HEK293 (cell line): ENCODE data around the gene CAPN8.

ENCODE experiments used
- MZF1 ChIP-seq: fragments of 450-650 bp; formaldehyde crosslinking; IDR thresholded peaks from 2 replicates; pipeline ENCODE4 v1.5.1; 2017; ENCODE audit warnings: missing biosample characterization, missing genetic modification characterization, borderline replicate concordance
- OSR2 ChIP-seq: fragments of 450-650 bp; formaldehyde crosslinking; IDR thresholded peaks from 2 replicates; pipeline ENCODE4 v1.5.1; 2016; ENCODE audit warnings: missing biosample characterization, missing genetic modification characterization
- SCRT1 ChIP-seq: fragments of 450-650 bp; formaldehyde crosslinking; IDR thresholded peaks from 2 replicates; pipeline ENCODE4 v1.5.1; 2016; ENCODE audit warnings: missing biosample characterization, missing genetic modification characterization, borderline replicate concordance
- SP3 ChIP-seq: fragments of 450-650 bp; formaldehyde crosslinking; IDR thresholded peaks from 2 replicates; pipeline ENCODE4 v1.5.1; 2016; ENCODE audit warnings: missing biosample characterization, missing genetic modification characterization
- ZNF10 ChIP-seq: fragments of 450-650 bp; formaldehyde crosslinking; IDR thresholded peaks from 2 replicates; pipeline ENCODE4 v1.5.1; 2017; ENCODE audit warnings: missing biosample characterization, missing genetic modification characterization
- ZNF114 ChIP-seq: fragments of 450-650 bp; formaldehyde crosslinking; IDR thresholded peaks from 2 replicates; pipeline ENCODE4 v1.5.0; 2017; ENCODE audit warnings: missing biosample characterization, missing genetic modification characterization
- ZNF184 ChIP-seq: fragments of 450-650 bp; IDR thresholded peaks from 2 replicates; pipeline ENCODE4 v1.5.1; 2018; ENCODE audit warnings: missing biosample characterization, mild to moderate bottlenecking, missing genetic modification characterization
- ZNF324 ChIP-seq: fragments of 450-650 bp; formaldehyde crosslinking; IDR thresholded peaks from 2 replicates; pipeline ENCODE4 v1.5.1; 2016; ENCODE audit warnings: missing biosample characterization, missing genetic modification characterization
- ZNF433 ChIP-seq: fragments of 450-650 bp; formaldehyde crosslinking; IDR thresholded peaks from 2 replicates; pipeline ENCODE4 v1.5.1; 2016; ENCODE audit warnings: missing biosample characterization, missing genetic modification characterization, low read depth
- ZNF48 ChIP-seq: fragments of 450-650 bp; formaldehyde crosslinking; IDR thresholded peaks from 2 replicates; pipeline ENCODE4 v1.5.1; 2016; ENCODE audit warnings: missing biosample characterization, missing genetic modification characterization
- ZNF501 ChIP-seq: fragments of 450-650 bp; formaldehyde crosslinking; IDR thresholded peaks from 2 replicates; pipeline ENCODE4 v1.5.1; 2016; ENCODE audit warnings: missing biosample characterization, missing genetic modification characterization
- ZNF521 ChIP-seq: fragments of 450-650 bp; formaldehyde crosslinking; IDR thresholded peaks from 2 replicates; pipeline ENCODE4 v1.5.1; 2017; ENCODE audit warnings: missing biosample characterization, mild to moderate bottlenecking, missing genetic modification characterization
- ZNF561 ChIP-seq: fragments of 450-650 bp; IDR thresholded peaks from 2 replicates; pipeline ENCODE4 v1.5.1; 2018; ENCODE audit warnings: missing biosample characterization, missing genetic modification characterization, borderline replicate concordance
- ZNF658 ChIP-seq: fragments of 450-650 bp; formaldehyde crosslinking; IDR thresholded peaks from 2 replicates; pipeline ENCODE4; 2016; ENCODE audit warnings: missing biosample characterization, missing genetic modification characterization
- ZNF677 ChIP-seq: fragments of 450-650 bp; IDR thresholded peaks from 2 replicates; pipeline ENCODE4 v1.5.0; 2018; ENCODE audit warnings: missing biosample characterization, mild to moderate bottlenecking, missing genetic modification characterization, moderate library complexity
- ZNF701 ChIP-seq: fragments of 450-650 bp; formaldehyde crosslinking; IDR thresholded peaks from 2 replicates; pipeline ENCODE4 v1.5.1; 2016; ENCODE audit warnings: missing biosample characterization, missing genetic modification characterization
- ZNF76 ChIP-seq: fragments of 450-650 bp; formaldehyde crosslinking; IDR thresholded peaks from 2 replicates; pipeline ENCODE4; 2016; ENCODE audit warnings: low read depth, missing biosample characterization, missing genetic modification characterization, borderline replicate concordance
- ZNF843 ChIP-seq: fragments of 450-650 bp; formaldehyde crosslinking; IDR thresholded peaks from 2 replicates; pipeline ENCODE4 v1.5.1; 2016; ENCODE audit warnings: missing biosample characterization, missing genetic modification characterization
- TF ChIP-seq, protein P1 (sequence below): fragments of 450-650 bp; formaldehyde crosslinking; IDR thresholded peaks from 2 replicates; pipeline ENCODE4 v1.5.1; 2016; ENCODE audit warnings: missing biosample characterization, missing genetic modification characterization
- TF ChIP-seq, protein P2 (sequence below): fragments of 450-650 bp; formaldehyde crosslinking; IDR thresholded peaks from 2 replicates; pipeline ENCODE4 v1.5.1; 2017; ENCODE audit warnings: missing biosample characterization, missing genetic modification characterization
- TF ChIP-seq, protein P3 (sequence below): fragments of 450-650 bp; formaldehyde crosslinking; IDR thresholded peaks from 2 replicates; pipeline ENCODE4 v1.5.1; 2016; ENCODE audit warnings: missing biosample characterization, missing genetic modification characterization, borderline replicate concordance
- TF ChIP-seq, protein P4 (sequence below): fragments of 450-650 bp; formaldehyde crosslinking; IDR thresholded peaks from 2 replicates; pipeline ENCODE4 v1.5.1; 2017; ENCODE audit warnings: missing biosample characterization, missing genetic modification characterization
- TF ChIP-seq, protein P5 (sequence below): fragments of 450-650 bp; formaldehyde crosslinking; IDR thresholded peaks from 2 replicates; pipeline ENCODE4 v1.5.1; 2016; ENCODE audit warnings: missing biosample characterization, missing genetic modification characterization
- TF ChIP-seq, protein P6 (sequence below): fragments of 450-650 bp; formaldehyde crosslinking; IDR thresholded peaks from 2 replicates; pipeline ENCODE4 v1.5.1; 2017; ENCODE audit warnings: missing biosample characterization, missing genetic modification characterization
- TF ChIP-seq, protein P7 (sequence below): fragments of 450-650 bp; formaldehyde crosslinking; IDR thresholded peaks from 2 replicates; pipeline ENCODE4 v1.5.1; 2016; ENCODE audit warnings: missing biosample characterization, missing genetic modification characterization

The CAPN8 gene

DNA sequence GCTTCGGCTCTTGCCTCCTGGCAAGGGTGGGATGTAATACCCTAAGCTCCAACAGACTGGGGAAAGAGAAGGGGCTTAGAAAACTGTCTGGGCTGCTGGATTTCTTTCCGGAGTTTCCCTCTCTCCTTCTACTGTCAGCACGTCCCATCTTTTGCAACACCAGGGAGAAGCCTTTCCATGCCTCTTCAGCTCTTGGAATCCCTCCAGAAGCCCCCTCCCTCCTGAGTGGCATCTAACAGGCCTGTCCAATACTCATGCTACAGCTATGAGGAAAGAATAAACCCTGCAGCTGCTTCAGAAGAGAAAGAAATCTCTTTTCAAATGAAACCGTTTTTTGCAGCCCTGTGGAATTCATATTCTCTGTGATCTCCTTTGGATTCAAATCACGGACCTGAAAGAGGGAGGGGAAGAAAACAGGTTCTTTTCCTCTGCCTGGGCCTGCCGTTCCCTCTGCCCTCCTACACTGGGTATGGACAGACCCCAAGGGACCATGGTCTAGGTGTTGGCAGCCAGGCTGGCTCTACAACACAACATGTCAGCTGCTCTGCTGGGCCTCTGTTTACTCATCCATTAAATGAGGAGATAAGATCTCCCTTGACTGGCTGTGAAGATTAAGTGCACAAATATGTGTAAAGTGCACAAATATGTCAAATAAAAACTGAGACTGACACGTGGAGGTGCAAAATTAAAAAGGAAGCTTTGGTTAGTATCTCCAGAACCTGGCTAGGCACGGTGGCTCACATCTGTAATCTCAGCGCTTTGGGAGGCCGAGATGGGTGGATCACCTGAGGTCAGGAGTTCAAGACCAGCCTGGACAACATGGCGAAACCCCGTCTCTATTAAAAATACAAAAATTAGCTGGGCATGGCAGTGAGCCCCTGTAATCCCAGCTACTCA, 40.8 kb upstream of the CAPN8 start (continued):
- TF ChIP-seq, protein P1, sequence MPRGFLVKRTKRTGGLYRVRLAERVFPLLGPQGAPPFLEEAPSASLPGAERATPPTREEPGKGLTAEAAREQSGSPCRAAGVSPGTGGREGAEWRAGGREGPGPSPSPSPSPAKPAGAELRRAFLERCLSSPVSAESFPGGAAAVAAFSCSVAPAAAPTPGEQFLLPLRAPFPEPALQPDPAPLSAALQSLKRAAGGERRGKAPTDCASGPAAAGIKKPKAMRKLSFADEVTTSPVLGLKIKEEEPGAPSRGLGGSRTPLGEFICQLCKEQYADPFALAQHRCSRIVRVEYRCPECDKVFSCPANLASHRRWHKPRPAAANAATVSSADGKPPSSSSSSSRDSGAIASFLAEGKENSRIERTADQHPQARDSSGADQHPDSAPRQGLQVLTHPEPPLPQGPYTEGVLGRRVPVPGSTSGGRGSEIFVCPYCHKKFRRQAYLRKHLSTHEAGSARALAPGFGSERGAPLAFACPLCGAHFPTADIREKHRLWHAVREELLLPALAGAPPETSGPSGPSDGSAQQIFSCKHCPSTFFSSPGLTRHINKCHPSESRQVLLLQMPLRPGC = peak; percentile 91
- TF ChIP-seq, protein P2, sequence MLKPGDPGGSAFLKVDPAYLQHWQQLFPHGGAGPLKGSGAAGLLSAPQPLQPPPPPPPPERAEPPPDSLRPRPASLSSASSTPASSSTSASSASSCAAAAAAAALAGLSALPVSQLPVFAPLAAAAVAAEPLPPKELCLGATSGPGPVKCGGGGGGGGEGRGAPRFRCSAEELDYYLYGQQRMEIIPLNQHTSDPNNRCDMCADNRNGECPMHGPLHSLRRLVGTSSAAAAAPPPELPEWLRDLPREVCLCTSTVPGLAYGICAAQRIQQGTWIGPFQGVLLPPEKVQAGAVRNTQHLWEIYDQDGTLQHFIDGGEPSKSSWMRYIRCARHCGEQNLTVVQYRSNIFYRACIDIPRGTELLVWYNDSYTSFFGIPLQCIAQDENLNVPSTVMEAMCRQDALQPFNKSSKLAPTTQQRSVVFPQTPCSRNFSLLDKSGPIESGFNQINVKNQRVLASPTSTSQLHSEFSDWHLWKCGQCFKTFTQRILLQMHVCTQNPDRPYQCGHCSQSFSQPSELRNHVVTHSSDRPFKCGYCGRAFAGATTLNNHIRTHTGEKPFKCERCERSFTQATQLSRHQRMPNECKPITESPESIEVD (tag by site-specific recombination) = peak; percentile 92
- TF ChIP-seq ZNF701 (no peak), ZNF184 (tag by site-specific recombination) (peak; percentile 60; the same call in 1 of the 2 replicates), ZNF501 (tag by site-specific recombination) (0 out of 2 replicates have a peak, but pooled peaks have one; percentile 50), ZNF843 (tag by site-specific recombination) (peak; percentile 71; the same call in 1 of the 2 replicates), ZNF433 (tag by site-specific recombination) (no peak), ZNF10 (tag by site-specific recombination) (peak; percentile 66; the same call in 1 of the 2 replicates), SP3 (tag by site-specific recombination) (no peak), ZNF658 (tag by site-specific recombination) (no peak), ZNF561 (tag by site-specific recombination) (0 out of 2 replicates have a peak, but pooled peaks have one; percentile 22), ZNF48 (tag by site-specific recombination) (no peak), ZNF324 (tag by site-specific recombination) (no peak), ZNF76 (tag by site-specific recombination) (peak; percentile 61; the same call in 1 of the 2 replicates), SCRT1 (tag by site-specific recombination) (no peak), MZF1 (tag by site-specific recombination) (no peak; the same call in 1 of the 2 replicates), ZNF521 (no peak), ZNF677 (no peak), ZNF114 (tag by site-specific recombination) (no peak), OSR2 (tag by site-specific recombination) (peak; percentile 77)
- TF ChIP-seq, protein P3, sequence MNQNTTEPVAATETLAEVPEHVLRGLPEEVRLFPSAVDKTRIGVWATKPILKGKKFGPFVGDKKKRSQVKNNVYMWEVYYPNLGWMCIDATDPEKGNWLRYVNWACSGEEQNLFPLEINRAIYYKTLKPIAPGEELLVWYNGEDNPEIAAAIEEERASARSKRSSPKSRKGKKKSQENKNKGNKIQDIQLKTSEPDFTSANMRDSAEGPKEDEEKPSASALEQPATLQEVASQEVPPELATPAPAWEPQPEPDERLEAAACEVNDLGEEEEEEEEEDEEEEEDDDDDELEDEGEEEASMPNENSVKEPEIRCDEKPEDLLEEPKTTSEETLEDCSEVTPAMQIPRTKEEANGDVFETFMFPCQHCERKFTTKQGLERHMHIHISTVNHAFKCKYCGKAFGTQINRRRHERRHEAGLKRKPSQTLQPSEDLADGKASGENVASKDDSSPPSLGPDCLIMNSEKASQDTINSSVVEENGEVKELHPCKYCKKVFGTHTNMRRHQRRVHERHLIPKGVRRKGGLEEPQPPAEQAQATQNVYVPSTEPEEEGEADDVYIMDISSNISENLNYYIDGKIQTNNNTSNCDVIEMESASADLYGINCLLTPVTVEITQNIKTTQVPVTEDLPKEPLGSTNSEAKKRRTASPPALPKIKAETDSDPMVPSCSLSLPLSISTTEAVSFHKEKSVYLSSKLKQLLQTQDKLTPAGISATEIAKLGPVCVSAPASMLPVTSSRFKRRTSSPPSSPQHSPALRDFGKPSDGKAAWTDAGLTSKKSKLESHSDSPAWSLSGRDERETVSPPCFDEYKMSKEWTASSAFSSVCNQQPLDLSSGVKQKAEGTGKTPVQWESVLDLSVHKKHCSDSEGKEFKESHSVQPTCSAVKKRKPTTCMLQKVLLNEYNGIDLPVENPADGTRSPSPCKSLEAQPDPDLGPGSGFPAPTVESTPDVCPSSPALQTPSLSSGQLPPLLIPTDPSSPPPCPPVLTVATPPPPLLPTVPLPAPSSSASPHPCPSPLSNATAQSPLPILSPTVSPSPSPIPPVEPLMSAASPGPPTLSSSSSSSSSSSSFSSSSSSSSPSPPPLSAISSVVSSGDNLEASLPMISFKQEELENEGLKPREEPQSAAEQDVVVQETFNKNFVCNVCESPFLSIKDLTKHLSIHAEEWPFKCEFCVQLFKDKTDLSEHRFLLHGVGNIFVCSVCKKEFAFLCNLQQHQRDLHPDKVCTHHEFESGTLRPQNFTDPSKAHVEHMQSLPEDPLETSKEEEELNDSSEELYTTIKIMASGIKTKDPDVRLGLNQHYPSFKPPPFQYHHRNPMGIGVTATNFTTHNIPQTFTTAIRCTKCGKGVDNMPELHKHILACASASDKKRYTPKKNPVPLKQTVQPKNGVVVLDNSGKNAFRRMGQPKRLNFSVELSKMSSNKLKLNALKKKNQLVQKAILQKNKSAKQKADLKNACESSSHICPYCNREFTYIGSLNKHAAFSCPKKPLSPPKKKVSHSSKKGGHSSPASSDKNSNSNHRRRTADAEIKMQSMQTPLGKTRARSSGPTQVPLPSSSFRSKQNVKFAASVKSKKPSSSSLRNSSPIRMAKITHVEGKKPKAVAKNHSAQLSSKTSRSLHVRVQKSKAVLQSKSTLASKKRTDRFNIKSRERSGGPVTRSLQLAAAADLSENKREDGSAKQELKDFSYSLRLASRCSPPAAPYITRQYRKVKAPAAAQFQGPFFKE (tag by site-specific recombination) = no peak
- TF ChIP-seq, protein P4, sequence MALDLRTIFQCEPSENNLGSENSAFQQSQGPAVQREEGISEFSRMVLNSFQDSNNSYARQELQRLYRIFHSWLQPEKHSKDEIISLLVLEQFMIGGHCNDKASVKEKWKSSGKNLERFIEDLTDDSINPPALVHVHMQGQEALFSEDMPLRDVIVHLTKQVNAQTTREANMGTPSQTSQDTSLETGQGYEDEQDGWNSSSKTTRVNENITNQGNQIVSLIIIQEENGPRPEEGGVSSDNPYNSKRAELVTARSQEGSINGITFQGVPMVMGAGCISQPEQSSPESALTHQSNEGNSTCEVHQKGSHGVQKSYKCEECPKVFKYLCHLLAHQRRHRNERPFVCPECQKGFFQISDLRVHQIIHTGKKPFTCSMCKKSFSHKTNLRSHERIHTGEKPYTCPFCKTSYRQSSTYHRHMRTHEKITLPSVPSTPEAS (tag by site-specific recombination) = no peak
- TF ChIP-seq, protein P5, sequence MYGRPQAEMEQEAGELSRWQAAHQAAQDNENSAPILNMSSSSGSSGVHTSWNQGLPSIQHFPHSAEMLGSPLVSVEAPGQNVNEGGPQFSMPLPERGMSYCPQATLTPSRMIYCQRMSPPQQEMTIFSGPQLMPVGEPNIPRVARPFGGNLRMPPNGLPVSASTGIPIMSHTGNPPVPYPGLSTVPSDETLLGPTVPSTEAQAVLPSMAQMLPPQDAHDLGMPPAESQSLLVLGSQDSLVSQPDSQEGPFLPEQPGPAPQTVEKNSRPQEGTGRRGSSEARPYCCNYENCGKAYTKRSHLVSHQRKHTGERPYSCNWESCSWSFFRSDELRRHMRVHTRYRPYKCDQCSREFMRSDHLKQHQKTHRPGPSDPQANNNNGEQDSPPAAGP (tag by site-specific recombination) = peak; percentile 16; the same call in 1 of the 2 replicates
- TF ChIP-seq, protein P6, sequence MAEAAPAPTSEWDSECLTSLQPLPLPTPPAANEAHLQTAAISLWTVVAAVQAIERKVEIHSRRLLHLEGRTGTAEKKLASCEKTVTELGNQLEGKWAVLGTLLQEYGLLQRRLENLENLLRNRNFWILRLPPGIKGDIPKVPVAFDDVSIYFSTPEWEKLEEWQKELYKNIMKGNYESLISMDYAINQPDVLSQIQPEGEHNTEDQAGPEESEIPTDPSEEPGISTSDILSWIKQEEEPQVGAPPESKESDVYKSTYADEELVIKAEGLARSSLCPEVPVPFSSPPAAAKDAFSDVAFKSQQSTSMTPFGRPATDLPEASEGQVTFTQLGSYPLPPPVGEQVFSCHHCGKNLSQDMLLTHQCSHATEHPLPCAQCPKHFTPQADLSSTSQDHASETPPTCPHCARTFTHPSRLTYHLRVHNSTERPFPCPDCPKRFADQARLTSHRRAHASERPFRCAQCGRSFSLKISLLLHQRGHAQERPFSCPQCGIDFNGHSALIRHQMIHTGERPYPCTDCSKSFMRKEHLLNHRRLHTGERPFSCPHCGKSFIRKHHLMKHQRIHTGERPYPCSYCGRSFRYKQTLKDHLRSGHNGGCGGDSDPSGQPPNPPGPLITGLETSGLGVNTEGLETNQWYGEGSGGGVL (tag by site-specific recombination) = no peak
- TF ChIP-seq, protein P7, sequence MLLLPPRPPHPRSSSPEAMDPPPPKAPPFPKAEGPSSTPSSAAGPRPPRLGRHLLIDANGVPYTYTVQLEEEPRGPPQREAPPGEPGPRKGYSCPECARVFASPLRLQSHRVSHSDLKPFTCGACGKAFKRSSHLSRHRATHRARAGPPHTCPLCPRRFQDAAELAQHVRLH (tag by site-specific recombination) = 0 out of 2 replicates have a peak, but pooled peaks have one; percentile 52
